HG03196 (cell line): ENCODE data around the gene CCNYL1.

Source experiments
- ATAC-seq: cut with Tn5 transposase; IDR thresholded peaks from one replicate; pipeline ENCODE4 v1.9.1; 2021; ENCODE audit not compliant: unreplicated experiment

Gene CCNYL1

GRCh38 chr2:207787017-207787416 lies 75.6 kb downstream of the CCNYL1 start:
- no peak for ATAC-seq

- no peak for ATAC-seq
Observed at GRCh38 chr2:207787800-207788199, 76.4 kb downstream of the CCNYL1 start.

- no peak for ATAC-seq
Observed at GRCh38 chr2:207790898-207791297, 79.5 kb downstream of the CCNYL1 start.

- no peak for ATAC-seq
Observed at GRCh38 chr2:207791579-207792243, 80.3 kb downstream of the CCNYL1 start.

GRCh38 chr2:207792244-207792785 lies 80.9 kb downstream of the CCNYL1 start:
- ATAC-seq = no peak

- no peak for ATAC-seq
Observed at GRCh38 chr2:207796585-207797350, 85.3 kb downstream of the CCNYL1 start.

- no peak for ATAC-seq
Observed at GRCh38 chr2:207801259-207801658, 89.8 kb downstream of the CCNYL1 start.

- no peak for ATAC-seq
Observed at GRCh38 chr2:207802650-207803049, 91.2 kb downstream of the CCNYL1 start.
